GM19238 (cell line): ENCODE measurements around the gene STK40.
A peak's percentile ranks its signal among the peaks of the same experiment; 100 is the strongest.

Experiments used
- DNase-seq: peaks from one replicate; pipeline ENCODE4 v3.0.0; 2011; ENCODE audit warnings: low spot score; ENCODE audit not compliant: insufficient read length

The STK40 gene

DNA sequence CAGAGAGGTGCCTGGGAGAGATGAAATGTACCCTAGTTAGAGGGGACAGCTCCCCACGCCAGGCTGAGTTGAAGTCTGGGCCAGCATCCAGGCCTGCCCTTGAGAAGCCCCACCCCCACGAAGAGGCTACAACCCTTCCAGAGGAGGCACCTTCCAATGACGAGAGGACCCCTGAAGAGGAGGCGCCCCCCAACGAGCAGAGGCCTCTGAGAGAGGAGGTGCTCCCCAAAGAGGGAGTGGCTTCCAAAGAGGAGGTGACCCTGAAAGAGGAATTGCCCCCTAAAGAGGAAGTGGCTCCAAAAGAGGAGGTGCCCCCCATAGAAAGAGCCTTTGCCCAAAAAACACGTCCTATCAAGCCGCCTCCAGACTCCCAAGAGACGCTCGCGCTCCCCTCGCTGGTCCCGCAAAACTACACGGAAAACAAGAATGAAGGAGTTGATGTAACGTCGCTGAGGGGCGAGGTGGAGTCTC lies 65.4 kb downstream of the STK40 start:
- DNase-seq = no peak

DNA sequence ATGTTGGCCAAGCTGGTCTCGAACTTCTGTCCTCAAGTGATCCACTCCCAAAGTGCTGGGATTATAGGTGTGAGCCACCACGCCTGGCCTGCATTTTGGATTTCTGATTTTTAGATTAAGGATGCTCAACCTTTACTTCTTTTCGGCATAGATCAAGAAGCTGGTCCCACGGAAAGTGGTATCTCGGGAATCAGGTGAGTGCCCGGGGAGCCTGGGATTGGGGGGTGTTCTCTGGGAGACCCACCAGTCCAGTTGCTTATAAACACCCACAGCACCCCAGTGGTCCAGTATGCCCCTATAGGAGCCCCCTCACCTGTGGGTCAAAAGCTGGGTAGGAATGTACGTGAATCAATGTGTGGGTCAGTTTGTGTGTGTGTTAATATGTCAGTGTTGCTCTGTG lies 76.3 kb downstream of the STK40 start:
- DNase-seq = no peak

DNA sequence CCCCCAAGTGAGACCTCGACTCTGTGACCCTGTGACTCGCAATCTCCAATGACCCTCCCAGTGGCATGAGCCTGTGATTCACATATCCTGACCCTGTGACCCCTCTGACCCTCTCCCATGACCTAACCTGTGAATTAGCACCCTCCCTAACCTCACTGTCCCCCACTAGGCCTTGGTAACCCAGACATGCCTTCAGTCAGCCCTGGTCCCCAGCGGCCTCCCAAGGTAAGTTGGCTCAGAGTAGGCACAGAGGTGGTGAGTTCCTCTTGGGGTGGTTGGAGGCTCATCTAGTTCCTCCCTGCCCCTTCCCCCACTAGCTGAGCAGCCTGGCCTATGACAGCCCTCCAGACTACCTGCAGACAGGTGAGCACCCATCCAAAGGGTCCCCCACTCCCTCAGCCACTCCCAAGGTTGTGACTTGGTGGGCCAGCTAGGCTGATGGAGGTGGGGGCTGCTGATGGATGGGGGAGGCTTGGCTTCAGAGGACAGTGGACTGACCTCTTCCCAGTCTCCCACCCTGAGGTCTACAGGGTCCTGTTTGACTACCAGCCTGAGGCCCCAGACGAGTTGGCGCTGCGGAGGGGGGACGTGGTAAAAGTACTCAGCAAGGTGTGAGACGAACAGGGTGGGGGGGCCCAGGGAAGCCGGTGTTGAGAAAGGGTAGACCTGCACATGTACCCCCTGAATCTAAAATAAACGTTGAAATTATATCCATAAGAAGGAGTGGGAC lies 78.0 kb downstream of the STK40 start:
- no peak for DNase-seq

DNA sequence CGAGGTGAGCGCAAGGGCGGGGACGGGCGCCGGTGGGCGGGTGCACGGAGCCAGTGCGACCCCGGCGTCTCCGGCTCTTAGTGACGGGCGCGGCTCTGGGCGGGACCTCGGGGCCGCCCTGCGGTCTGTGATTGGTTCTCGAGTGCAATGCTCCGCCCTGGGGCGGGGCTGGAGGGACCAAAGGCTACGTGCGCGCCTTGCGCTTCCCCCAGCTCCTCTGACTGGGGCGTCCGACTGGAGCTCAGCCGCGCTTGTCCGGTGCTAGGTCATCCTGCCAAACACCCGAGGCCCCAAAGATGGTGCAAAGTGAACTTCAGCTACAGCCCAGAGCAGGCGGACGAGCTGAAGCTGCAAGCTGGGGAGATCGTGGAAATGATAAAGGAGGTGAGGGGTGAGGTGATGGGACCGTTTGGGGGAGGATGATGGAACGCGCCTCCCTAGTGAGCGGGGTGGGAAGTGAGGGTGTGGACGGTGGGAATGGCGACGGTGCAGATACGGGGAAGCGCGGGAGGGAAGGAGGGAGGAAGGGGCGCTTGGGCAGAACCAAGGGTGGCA lies 78.7 kb downstream of the STK40 start:
- DNase-seq = peak; percentile 99

DNA sequence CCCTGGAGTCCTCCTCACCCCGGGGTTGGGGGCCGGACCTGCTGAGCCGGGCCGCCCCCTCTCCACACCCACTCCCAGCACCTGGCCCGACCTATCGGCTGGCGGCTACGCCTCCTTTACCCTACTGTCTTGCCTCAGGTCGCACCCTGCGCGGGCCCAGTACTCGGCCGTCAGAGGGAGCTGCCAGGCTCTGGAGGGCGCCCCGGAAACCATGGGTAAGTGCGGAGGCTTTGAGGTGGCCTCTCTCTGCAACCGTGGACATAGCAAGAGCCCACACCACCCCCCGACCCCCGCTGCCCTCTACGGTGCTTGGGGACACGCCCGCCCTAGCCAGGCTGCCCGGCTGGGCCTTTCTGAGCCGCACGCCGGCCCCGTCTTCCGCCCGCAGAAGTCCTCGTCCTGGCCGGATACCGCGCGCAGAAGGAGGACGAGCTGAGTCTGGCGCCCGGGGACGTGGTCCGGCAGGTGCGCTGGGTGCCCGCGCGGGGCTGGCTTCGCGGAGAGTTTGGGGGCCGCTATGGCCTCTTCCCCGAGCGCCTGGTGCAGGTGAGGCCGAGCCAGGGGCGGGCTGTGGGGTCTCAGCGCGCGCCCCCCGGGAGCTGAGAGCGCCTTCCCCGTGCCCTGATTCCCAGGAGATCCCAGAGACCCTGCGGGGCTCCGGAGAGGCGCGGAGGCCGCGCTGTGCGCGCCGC lies 79.4 kb downstream of the STK40 start, which contains the start of gene SH3D21:
Gene SH3D21 (plus strand): TSS at position 159 of the 692 bp plus-strand sequence. CDS start 53 bp downstream, at position 212.
- DNase-seq = peak; percentile 35

DNA sequence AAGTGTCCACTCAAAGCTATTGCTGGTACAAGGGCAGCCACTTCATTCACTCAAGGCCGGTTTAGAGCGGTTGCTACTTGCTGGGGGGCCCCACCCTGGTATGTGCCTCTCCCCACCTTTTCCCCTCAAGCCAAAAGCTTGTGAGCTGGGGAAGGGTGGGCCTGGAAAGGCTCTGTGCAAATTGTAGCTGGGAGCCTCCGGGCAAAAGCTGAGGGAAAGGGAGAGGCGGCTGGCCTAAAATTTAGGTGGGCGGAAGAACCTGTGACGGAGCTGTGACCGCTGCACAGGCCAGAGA lies 79.9 kb downstream of the STK40 start:
- no peak for DNase-seq

DNA sequence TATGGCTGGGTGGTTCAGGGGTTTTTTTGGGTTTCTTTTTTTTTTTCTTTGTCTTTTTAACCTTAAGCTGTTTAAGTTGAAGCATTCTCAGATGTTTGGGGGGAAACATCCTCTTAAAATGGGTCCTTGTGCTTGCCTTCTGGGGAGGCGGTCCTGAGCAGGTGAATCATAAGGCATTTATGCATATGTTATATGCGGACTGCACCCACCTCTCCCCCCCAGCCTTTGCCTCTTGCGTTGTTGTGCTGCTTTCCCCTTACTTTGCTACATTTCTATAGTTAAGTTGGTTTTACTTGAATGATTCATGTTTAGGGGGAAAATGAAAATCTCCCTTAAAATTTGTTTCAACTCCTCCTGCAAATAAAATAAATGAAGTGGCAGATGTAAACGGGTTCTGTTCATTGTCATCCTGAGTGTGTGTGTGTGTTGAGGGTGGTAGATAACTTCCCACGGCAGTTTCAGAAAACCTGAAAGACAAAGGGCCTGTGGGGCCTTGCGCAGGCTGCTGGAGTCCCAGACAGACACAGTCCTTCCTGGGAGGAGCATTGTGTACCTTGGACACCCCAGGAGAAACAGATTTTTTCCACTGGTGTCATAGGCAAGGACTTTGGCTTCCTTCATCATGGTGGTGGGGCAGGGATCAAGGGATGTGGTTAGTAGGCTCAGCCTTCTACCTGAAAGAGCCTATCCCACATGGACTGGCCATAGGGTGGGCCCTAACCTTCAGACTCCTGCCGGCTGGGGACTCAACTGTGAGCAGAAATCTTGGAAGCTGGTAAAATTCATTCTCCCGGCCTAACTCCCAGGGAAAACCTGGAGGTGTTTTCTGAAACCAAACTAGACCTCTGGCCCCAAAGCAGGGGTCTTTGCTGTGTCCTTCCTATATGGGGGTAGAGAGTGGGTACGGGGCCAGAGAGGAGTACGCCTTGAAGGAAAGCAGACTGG lies 80.5 kb downstream of the STK40 start:
- no peak for DNase-seq

DNA sequence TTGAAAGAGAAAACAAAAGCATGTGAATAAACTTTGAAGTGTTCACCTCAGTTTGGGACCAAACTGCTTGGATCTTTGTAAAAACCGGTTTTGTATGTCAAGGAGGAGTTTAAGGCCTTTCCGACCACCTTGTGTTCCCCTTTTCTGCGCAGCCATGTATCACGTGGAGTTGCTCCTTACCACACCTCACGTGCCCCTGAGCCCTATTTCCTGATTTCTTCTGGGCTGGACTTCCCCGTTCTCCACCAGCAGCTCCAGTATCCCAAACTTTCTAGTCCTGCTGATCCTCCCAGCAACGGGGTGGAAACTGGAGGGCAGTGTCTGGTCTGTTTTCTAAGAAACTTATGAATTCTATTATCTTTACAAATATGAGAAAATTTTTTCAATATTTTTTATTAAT lies 81.2 kb downstream of the STK40 start:
- DNase-seq = no peak

DNA sequence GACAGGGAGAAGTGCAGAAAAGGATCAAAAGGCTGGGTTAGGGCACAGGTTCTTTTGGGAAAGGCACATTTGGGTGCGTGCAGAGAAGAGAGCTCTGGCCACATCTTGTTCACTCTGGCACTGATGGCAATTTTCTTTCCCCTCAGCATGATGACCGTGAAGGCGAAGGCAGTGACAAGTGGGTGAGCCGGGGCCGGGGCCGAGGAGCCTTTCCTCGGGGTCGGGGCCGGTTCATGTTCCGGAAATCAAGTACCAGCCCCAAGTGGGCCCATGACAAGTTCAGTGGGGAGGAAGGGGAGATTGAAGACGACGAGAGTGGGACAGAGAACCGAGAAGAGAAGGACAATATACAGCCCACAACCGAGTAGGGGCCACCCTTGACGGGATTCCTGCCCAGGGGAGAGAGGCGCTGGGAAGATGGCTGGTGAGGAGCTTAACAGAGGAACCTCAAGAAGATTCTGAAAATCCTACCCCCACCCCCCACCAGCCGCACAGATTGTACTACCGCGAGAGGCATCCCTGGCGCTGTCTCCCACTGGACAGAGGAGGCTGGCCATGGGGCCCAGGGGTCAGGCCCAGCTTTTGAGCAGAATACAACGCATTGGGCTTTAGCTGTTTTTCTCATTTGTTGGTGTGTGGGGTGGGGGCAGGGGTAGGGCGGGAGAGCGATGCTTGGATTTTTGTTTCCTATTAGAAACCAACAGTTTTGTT lies 81.9 kb downstream of the STK40 start:
- no peak for DNase-seq

DNA sequence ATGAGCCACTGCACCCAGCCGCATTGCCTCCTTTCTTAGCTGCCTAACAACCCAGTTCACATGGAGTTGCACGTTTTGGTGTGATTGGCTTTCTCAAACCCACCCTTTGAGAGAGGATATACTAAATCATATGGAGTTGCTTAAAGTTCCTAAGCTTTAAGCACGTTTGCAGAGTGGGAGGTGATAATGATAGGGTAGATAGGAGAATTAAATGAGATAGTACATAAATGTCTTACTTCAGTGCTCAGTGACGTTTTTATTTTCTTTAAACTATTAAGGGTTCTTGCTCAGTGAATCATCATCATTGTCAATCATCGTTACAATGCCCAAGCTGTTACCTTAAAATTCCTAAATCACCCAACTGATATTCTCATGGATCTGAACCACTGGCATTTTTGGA lies 82.5 kb downstream of the STK40 start:
- no peak for DNase-seq

DNA sequence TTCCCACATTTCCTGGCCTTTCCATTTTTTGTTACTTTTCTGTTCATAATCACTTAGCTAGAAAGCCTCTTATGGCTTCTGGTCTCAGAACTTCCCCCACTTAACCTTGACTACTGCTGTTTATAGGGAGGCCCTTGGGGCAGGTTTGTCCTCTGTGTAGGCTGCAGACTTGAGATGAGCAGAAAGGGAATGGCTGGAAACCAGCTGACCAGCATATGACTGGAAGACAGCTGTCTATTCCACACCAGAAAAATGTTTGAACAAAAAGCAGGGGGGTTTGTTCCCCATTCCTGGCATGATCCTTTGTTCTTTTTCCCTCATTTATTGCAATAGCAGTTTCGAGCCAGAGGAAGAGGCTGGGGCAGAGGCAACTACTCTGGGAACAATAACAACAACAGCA lies 84.5 kb downstream of the STK40 start:
- DNase-seq = no peak

DNA sequence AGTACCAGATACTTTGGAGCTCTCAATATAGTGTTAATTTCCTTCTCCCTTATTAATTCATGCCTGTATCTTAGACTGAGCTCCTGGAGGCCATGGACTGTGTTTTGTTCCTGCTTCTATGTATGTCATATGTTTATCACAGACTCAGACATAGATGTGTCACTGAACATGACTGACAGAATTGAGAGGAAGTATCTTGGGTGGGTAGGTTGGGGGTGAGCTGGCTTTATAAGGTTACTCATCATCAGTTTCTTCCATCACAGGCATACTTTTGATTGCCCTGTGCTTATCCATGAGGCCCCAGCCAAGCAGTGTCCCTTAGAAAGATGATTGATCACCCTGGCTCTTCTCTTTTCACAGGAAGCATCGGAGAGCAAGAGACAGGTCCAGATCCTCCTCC lies 85.2 kb downstream of the STK40 start:
- no peak for DNase-seq

DNA sequence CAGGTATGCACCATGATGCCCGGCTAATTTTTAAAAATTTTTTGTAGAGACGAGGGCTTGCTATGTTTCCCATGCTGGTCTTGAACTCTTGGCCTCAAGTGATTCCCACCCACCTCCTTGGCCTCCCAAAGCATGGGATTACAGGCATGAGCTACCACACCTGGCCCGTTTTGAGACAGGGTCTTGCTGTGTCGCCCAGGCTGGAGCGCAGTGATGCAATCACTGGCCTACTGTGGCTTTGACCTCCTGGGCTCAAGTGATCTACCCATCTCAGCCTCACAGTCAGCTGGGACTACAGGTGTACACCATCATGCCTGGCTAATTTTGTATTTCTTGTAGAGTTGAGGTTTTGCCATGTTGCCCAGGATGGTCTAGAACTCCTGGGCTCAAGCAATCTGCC lies 87.1 kb downstream of the STK40 start:
- DNase-seq = no peak

DNA sequence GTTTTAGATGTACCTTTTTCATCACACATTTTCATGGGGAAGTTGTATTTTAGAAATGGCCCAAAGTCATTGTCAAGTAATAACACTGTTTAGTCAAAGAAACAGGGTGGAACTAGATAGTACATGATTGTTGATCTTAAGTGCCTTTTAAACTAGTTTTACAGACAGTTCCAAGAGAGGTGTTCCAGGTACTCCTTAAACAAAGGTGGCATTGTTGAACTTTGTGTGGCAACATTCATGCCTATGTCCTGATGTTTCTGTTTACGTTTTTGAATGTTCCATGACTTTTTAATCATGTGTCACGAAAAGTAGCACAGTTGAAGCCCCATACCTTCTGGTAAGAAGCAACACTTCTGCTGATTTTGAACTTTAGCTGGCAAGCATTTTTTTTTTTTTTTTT lies 88.7 kb downstream of the STK40 start:
- DNase-seq = no peak

DNA sequence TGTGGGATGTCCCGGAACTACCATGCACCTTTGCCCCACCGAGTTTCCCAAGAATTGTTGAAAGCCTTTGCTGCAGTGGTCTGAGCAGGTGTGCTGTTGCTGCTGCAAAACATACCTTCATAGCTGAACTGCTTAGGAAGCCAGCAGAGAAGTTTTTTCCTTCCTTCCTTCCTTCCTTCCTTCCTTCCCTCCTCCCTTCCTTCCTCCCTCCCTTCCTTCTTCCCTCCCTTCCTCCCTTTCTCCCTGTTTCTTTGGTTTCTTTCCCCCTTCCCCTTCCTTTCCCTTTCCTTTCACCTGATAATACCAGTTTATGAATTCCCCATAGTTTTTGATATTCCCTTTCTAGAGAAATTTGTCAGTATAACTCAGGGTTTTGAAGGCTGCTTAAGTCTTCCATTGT lies 90.3 kb downstream of the STK40 start:
- DNase-seq = no peak
